H7 (cell line): Measurements from ENCODE around the gene HSD17B14. TPM values are rescaled to one million over a fixed set of nuclear protein-coding genes. Genes with fewer than 3 reads are reported as not detected.
"Not testable (repeated sequence)": the region's sequence is repeated elsewhere in the genome, so short reads cannot be mapped to it uniquely, and the experiment has no call there.

Experiments used
- DNase-seq: peaks from one replicate; pipeline ENCODE4 v3.0.0; 2012
- H3K27me3 ChIP-seq: 2 replicates; pipeline ENCODE4 v1.6.0; 2011; ENCODE audit warnings: mild to moderate bottlenecking, low read length; ENCODE audit not compliant: control insufficient read depth, insufficient read depth
- H3K36me3 ChIP-seq: replicated peaks from 2 replicates; pipeline ENCODE4 v1.5.1; 2011; ENCODE audit warnings: low read length; ENCODE audit not compliant: control insufficient read depth, insufficient read depth
- H3K4me3 ChIP-seq: 2 replicates; pipeline ENCODE4 v1.5.1; 2011; ENCODE audit warnings: low read depth, mild to moderate bottlenecking, control low read depth, low read length, moderate library complexity; ENCODE audit not compliant: insufficient read depth
- total RNA-seq: library from RNA; depleted of rRNA; stranded (reverse); fragments of >200 nt; shearing (Covaris generic); gene quantifications from 2 replicates; pipeline ENCODE4 v1.2.3, GENCODE V29; 2014; rRNA removed

The HSD17B14 gene
- total RNA-seq, 1 experiment from 2014 or later: 9.9 TPM

- DNase-seq: no peak
- H3K36me3 ChIP-seq: no peaks in the 10 kb centered on the region
- no peak overlapping the region for H3K4me3 ChIP-seq
- H3K27me3 ChIP-seq: no peaks in the 10 kb centered on the region
These were observed 51.8 kb downstream of the HSD17B14 start for GRCh38 chr19:48784527-48784926.

GRCh38 chr19:48780631-48781391 is 55.5 kb downstream of the HSD17B14 start:
- Histone ChIP-seq H3K36me3 (no peaks in the 10 kb centered on the region), H3K4me3 (no peak overlapping the region), H3K27me3 (no peaks in the 10 kb centered on the region)
- DNase-seq: no peak

- Histone ChIP-seq H3K27me3 (no peaks in the 10 kb centered on the region), H3K36me3 (no peaks in the 10 kb centered on the region), H3K4me3 (no peak overlapping the region)
- peak; percentile 49 for DNase-seq
These were observed 56.7 kb downstream of the HSD17B14 start for GRCh38 chr19:48779636-48780035.

- no peaks in the 10 kb centered on the region for H3K27me3 ChIP-seq
- peak; percentile 48 for DNase-seq
These were observed 58.6 kb downstream of the HSD17B14 start for GRCh38 chr19:48777720-48778119.

GRCh38 chr19:48777139-48777538 is 59.2 kb downstream of the HSD17B14 start:
- DNase-seq: no peak
- Histone ChIP-seq H3K4me3 (no peak overlapping the region), H3K27me3 (no peaks in the 10 kb centered on the region), H3K36me3 (no peaks in the 10 kb centered on the region)

More at GRCh38 chr19:48777720-48778119, 58.6 kb downstream of the HSD17B14 start:
- Histone ChIP-seq H3K4me3 (no peak overlapping the region), H3K36me3 (no peaks in the 10 kb centered on the region)

GRCh38 chr19:48772503-48772953 is 63.8 kb downstream of the HSD17B14 start:
- Histone ChIP-seq H3K27me3 (no peaks in the 10 kb centered on the region), H3K4me3 (no peak overlapping the region), H3K36me3 (no peaks in the 10 kb centered on the region)
- DNase-seq: no peak

GRCh38 chr19:48770734-48771472 is 65.4 kb downstream of the HSD17B14 start:
- peak; percentile 58 for DNase-seq
- no peaks in the 10 kb centered on the region for H3K27me3 ChIP-seq

GRCh38 chr19:48770266-48770665 is 66.0 kb downstream of the HSD17B14 start:
- H3K36me3 ChIP-seq: no peaks in the 10 kb centered on the region
- no peaks in the 10 kb centered on the region for H3K27me3 ChIP-seq
- no peak for DNase-seq
- no peak overlapping the region for H3K4me3 ChIP-seq

More at GRCh38 chr19:48770734-48771472, 65.4 kb downstream of the HSD17B14 start:
- no peak overlapping the region for H3K4me3 ChIP-seq
- H3K36me3 ChIP-seq: no peaks in the 10 kb centered on the region

- Histone ChIP-seq H3K4me3 (no peak overlapping the region), H3K36me3 (no peaks in the 10 kb centered on the region), H3K27me3 (no peaks in the 10 kb centered on the region)
- DNase-seq: no peak
These were observed 67.1 kb downstream of the HSD17B14 start for GRCh38 chr19:48768994-48769713.

- H3K4me3 ChIP-seq, H3K27me3 ChIP-seq, H3K36me3 ChIP-seq, DNase-seq: not testable (repeated sequence)
These were observed 68.0 kb downstream of the HSD17B14 start for GRCh38 chr19:48768171-48768753.

- H3K36me3 ChIP-seq, H3K27me3 ChIP-seq, DNase-seq, H3K4me3 ChIP-seq: not testable (repeated sequence)
These were observed 70.5 kb downstream of the HSD17B14 start for GRCh38 chr19:48765816-48766215.

Other genes starting within 250 kb of the HSD17B14 start
- gene SPACA4, start 229.7 kb downstream of the HSD17B14 start, total RNA-seq: not detected in 2 replicates
- gene FAM83E, start 221.4 kb downstream of the HSD17B14 start, total RNA-seq: 3.8 and 4.0 TPM in 2 replicates
- 3,978 and 5,156 TPM in 2 replicates for gene RPL18, start 217.3 kb downstream of the HSD17B14 start, total RNA-seq
- 10.9 and 26.4 TPM in 2 replicates for gene SPHK2, start 217.0 kb downstream of the HSD17B14 start, total RNA-seq
- 11.2 and 18.2 TPM in 2 replicates for gene DBP, start 199.1 kb downstream of the HSD17B14 start, total RNA-seq
- gene CA11, start 190.3 kb downstream of the HSD17B14 start, total RNA-seq: 10.8 and 24.0 TPM in 2 replicates
- 0.15 TPM in 1 of 2 replicates, not detected in the other for gene NTN5, start 163.5 kb downstream of the HSD17B14 start, total RNA-seq
- gene FUT2, start 140.5 kb downstream of the HSD17B14 start, total RNA-seq: 0.78 and 1.8 TPM in 2 replicates
- 1.7 and 2.4 TPM in 2 replicates for gene MAMSTR, start 116.8 kb downstream of the HSD17B14 start, total RNA-seq
- 4.5 and 4.6 TPM in 2 replicates for gene RASIP1, start 95.9 kb downstream of the HSD17B14 start, total RNA-seq
- 0.18 and 0.24 TPM in 2 replicates for gene IZUMO1, start 89.6 kb downstream of the HSD17B14 start, total RNA-seq
- gene FUT1, start 83.8 kb downstream of the HSD17B14 start, total RNA-seq: 6.1 and 8.2 TPM in 2 replicates
- gene FGF21, start 81.0 kb downstream of the HSD17B14 start, total RNA-seq: 0.35 TPM in 1 of 2 replicates, not detected in the other
- 31.5 and 40.0 TPM in 2 replicates for gene BCAT2, start 25.5 kb downstream of the HSD17B14 start, total RNA-seq
- gene PLEKHA4, start 32.1 kb upstream of the HSD17B14 start, total RNA-seq: 20.6 and 25.6 TPM in 2 replicates
- gene PPP1R15A, start 35.9 kb upstream of the HSD17B14 start, total RNA-seq: 20.3 and 21.6 TPM in 2 replicates
- 0.52 and 1.1 TPM in 2 replicates for gene TULP2, start 62.3 kb upstream of the HSD17B14 start, total RNA-seq
- gene NUCB1, start 63.8 kb upstream of the HSD17B14 start, total RNA-seq: 173 and 203 TPM in 2 replicates
- gene DHDH, start 97.2 kb upstream of the HSD17B14 start, total RNA-seq: not detected in 2 replicates
- gene BAX, start 118.4 kb upstream of the HSD17B14 start, total RNA-seq: 57.8 and 72.6 TPM in 2 replicates
- gene FTL, start 128.8 kb upstream of the HSD17B14 start, total RNA-seq: 2,437 and 3,282 TPM in 2 replicates
- gene GYS1, start 156.8 kb upstream of the HSD17B14 start, total RNA-seq: 35.2 and 50.2 TPM in 2 replicates
- gene RUVBL2, start 157.4 kb upstream of the HSD17B14 start, total RNA-seq: 256 and 327 TPM in 2 replicates
- gene LHB, start 180.6 kb upstream of the HSD17B14 start, total RNA-seq: not detected in 2 replicates
- gene CGB3, start 187.8 kb upstream of the HSD17B14 start, total RNA-seq: not detected in 2 replicates
- 1.4 TPM in 1 of 2 replicates, not detected in the other for gene CGB2, start 195.4 kb upstream of the HSD17B14 start, total RNA-seq
- gene CGB1, start 200.4 kb upstream of the HSD17B14 start, total RNA-seq: not detected in 2 replicates
- not detected in 2 replicates for gene CGB5, start 207.4 kb upstream of the HSD17B14 start, total RNA-seq
- not detected in 2 replicates for gene CGB8, start 212.6 kb upstream of the HSD17B14 start, total RNA-seq
- gene CGB7, start 221.3 kb upstream of the HSD17B14 start, total RNA-seq: not detected in 2 replicates
- gene NTF4, start 228.3 kb upstream of the HSD17B14 start, total RNA-seq: 0.81 and 1.2 TPM in 2 replicates
- gene KCNA7, start 236.2 kb upstream of the HSD17B14 start, total RNA-seq: not detected in 2 replicates
- gene SNRNP70, start 249.0 kb upstream of the HSD17B14 start, total RNA-seq: 338 and 397 TPM in 2 replicates